ENCODE data around the gene PILRA. TPM values are rescaled to one million over a fixed set of nuclear protein-coding genes. Genes with fewer than 3 reads are reported as not detected.
A peak's percentile ranks its signal among the peaks of the same experiment; 100 is the strongest.

Gene PILRA
- total and polyA plus RNA-seq, 2 of the 13 experiments (the other 11 are each of a cell fraction or from before 2014, with no cell fraction given), result 0.13 to 1.3 TPM

DNA sequence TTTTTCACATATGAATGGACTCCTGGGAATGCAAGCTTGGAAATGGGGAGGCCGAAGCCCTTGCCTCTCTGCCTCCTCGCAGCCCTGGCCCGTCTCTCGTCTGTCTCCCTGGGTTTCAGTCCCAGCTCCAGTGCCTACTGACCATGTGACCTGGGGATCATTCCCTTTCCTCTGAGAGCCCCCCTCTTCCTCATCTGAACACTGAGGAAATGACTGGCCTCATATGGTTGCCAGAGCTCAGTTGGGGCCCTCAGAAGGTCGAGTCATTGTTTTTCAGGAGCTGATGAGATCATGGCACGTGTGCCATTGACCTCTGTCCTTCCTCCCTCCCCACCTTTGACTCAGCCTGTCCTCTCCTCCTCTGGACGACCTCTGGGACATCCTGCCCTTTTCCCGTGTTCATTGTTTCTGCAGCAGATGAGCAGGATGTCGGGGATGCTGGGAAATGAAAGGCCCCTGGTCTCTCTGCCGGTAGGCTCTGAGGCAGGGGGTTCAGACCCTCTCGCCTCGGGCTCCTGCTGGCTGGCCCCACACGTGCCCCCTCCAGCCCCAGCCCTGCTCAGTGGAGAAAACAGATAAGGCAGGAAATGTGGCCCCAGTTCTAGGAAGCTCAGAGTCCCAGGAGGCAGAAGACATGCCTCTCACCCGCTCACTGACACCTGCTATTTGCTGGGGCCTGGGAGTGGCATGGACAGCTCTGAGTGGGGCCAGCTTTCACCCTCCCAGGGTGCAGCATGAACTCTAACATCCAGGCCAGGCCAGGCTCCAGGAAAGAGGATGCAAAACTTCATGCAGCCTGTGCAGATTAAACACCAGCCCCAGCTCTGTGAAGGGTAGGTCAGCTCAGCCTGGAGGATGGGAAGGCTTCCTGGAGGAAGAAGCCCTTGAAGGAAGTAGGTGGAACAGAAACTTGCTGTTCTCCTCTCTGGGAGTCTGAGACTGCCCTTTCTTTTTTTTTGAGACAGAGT lies 71.3 kb downstream of the PILRA start (continued):
- TF ChIP-seq, protein P1, sequence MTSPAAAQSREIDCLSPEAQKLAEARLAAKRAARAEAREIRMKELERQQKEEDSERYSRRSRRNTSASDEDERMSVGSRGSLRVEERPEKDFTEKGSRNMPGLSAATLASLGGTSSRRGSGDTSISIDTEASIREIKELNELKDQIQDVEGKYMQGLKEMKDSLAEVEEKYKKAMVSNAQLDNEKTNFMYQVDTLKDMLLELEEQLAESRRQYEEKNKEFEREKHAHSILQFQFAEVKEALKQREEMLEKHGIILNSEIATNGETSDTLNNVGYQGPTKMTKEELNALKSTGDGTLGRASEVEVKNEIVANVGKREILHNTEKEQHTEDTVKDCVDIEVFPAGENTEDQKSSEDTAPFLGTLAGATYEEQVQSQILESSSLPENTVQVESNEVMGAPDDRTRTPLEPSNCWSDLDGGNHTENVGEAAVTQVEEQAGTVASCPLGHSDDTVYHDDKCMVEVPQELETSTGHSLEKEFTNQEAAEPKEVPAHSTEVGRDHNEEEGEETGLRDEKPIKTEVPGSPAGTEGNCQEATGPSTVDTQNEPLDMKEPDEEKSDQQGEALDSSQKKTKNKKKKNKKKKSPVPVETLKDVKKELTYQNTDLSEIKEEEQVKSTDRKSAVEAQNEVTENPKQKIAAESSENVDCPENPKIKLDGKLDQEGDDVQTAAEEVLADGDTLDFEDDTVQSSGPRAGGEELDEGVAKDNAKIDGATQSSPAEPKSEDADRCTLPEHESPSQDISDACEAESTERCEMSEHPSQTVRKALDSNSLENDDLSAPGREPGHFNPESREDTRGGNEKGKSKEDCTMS (CRISPR knock-in tag; conservative IDR thresholded peaks at IDR 0.05), result no peak
- TF ChIP-seq SNAPC2 (CRISPR knock-in tag; IDR thresholded peaks at IDR 0.05) (no peak), MIER2 (CRISPR knock-in tag; IDR thresholded peaks at IDR 0.05) (peak; percentile 79; the same call in 1 of the 2 replicates), RXRA (CRISPR knock-in tag; IDR thresholded peaks at IDR 0.05) (peak; percentile 98), ATM (IDR thresholded peaks at IDR 0.05; ENCODE audit: borderline replicate concordance) (no peak), ZNF557 (CRISPR knock-in tag; IDR thresholded peaks at IDR 0.05) (no peak), ISL2 (CRISPR knock-in tag; IDR thresholded peaks at IDR 0.05) (peak; percentile 30; the same call in 1 of the 2 replicates), ZNF564 (CRISPR knock-in tag; IDR thresholded peaks at IDR 0.05) (peak; percentile 62; the same call in 1 of the 2 replicates), ZNF550 (CRISPR knock-in tag; IDR thresholded peaks at IDR 0.05; ENCODE audit: borderline replicate concordance) (no peak)
- TF ChIP-seq, protein P2, sequence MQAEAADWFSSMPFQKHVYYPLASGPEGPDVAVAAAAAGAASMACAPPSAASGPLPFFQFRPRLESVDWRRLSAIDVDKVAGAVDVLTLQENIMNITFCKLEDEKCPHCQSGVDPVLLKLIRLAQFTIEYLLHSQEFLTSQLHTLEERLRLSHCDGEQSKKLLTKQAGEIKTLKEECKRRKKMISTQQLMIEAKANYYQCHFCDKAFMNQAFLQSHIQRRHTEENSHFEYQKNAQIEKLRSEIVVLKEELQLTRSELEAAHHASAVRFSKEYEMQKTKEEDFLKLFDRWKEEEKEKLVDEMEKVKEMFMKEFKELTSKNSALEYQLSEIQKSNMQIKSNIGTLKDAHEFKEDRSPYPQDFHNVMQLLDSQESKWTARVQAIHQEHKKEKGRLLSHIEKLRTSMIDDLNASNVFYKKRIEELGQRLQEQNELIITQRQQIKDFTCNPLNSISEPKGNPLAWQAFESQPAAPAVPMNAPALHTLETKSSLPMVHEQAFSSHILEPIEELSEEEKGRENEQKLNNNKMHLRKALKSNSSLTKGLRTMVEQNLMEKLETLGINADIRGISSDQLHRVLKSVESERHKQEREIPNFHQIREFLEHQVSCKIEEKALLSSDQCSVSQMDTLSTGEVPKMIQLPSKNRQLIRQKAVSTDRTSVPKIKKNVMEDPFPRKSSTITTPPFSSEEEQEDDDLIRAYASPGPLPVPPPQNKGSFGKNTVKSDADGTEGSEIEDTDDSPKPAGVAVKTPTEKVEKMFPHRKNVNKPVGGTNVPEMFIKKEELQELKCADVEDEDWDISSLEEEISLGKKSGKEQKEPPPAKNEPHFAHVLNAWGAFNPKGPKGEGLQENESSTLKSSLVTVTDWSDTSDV (CRISPR knock-in tag; IDR thresholded peaks at IDR 0.05), result 0 out of 2 replicates have a peak, but pooled peaks have one; percentile 32
- TF ChIP-seq, protein P3, sequence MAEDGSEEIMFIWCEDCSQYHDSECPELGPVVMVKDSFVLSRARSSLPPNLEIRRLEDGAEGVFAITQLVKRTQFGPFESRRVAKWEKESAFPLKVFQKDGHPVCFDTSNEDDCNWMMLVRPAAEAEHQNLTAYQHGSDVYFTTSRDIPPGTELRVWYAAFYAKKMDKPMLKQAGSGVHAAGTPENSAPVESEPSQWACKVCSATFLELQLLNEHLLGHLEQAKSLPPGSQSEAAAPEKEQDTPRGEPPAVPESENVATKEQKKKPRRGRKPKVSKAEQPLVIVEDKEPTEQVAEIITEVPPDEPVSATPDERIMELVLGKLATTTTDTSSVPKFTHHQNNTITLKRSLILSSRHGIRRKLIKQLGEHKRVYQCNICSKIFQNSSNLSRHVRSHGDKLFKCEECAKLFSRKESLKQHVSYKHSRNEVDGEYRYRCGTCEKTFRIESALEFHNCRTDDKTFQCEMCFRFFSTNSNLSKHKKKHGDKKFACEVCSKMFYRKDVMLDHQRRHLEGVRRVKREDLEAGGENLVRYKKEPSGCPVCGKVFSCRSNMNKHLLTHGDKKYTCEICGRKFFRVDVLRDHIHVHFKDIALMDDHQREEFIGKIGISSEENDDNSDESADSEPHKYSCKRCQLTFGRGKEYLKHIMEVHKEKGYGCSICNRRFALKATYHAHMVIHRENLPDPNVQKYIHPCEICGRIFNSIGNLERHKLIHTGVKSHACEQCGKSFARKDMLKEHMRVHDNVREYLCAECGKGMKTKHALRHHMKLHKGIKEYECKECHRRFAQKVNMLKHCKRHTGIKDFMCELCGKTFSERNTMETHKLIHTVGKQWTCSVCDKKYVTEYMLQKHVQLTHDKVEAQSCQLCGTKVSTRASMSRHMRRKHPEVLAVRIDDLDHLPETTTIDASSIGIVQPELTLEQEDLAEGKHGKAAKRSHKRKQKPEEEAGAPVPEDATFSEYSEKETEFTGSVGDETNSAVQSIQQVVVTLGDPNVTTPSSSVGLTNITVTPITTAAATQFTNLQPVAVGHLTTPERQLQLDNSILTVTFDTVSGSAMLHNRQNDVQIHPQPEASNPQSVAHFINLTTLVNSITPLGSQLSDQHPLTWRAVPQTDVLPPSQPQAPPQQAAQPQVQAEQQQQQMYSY (CRISPR knock-in tag; IDR thresholded peaks at IDR 0.05), result no peak
- TF ChIP-seq, protein P4, sequence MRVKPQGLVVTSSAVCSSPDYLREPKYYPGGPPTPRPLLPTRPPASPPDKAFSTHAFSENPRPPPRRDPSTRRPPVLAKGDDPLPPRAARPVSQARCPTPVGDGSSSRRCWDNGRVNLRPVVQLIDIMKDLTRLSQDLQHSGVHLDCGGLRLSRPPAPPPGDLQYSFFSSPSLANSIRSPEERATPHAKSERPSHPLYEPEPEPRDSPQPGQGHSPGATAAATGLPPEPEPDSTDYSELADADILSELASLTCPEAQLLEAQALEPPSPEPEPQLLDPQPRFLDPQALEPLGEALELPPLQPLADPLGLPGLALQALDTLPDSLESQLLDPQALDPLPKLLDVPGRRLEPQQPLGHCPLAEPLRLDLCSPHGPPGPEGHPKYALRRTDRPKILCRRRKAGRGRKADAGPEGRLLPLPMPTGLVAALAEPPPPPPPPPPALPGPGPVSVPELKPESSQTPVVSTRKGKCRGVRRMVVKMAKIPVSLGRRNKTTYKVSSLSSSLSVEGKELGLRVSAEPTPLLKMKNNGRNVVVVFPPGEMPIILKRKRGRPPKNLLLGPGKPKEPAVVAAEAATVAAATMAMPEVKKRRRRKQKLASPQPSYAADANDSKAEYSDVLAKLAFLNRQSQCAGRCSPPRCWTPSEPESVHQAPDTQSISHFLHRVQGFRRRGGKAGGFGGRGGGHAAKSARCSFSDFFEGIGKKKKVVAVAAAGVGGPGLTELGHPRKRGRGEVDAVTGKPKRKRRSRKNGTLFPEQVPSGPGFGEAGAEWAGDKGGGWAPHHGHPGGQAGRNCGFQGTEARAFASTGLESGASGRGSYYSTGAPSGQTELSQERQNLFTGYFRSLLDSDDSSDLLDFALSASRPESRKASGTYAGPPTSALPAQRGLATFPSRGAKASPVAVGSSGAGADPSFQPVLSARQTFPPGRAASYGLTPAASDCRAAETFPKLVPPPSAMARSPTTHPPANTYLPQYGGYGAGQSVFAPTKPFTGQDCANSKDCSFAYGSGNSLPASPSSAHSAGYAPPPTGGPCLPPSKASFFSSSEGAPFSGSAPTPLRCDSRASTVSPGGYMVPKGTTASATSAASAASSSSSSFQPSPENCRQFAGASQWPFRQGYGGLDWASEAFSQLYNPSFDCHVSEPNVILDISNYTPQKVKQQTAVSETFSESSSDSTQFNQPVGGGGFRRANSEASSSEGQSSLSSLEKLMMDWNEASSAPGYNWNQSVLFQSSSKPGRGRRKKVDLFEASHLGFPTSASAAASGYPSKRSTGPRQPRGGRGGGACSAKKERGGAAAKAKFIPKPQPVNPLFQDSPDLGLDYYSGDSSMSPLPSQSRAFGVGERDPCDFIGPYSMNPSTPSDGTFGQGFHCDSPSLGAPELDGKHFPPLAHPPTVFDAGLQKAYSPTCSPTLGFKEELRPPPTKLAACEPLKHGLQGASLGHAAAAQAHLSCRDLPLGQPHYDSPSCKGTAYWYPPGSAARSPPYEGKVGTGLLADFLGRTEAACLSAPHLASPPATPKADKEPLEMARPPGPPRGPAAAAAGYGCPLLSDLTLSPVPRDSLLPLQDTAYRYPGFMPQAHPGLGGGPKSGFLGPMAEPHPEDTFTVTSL (CRISPR knock-in tag; IDR thresholded peaks at IDR 0.05; ENCODE audit: borderline replicate concordance), result 0 out of 2 replicates have a peak, but pooled peaks have one; percentile 52

Data from HepG2 (cell line).